Stimulated activated CD8-positive, alpha-beta memory T cell treated with anti-CD3 and anti-CD28 coated beads, Interleukin-7, amount 100 ng/mL, for 24 hours (primary cell): ENCODE data around the gene TSPAN18.

Source experiments
- DNase-seq: peaks from one replicate; pipeline ENCODE4 v3.0.0-alpha.2; 2020; ENCODE audit warnings: low read depth

TSPAN18 gene

GRCh38 chr11:44889266-44889665 lies 162.5 kb downstream of the TSPAN18 start:
- no peak for DNase-seq

GRCh38 chr11:44892843-44893242 lies 166.1 kb downstream of the TSPAN18 start:
- no peak for DNase-seq

GRCh38 chr11:44893308-44893822 lies 166.6 kb downstream of the TSPAN18 start:
- DNase-seq = no peak

- peak; percentile 35 for DNase-seq
Observed at GRCh38 chr11:44893846-44894617, 167.3 kb downstream of the TSPAN18 start.

- DNase-seq = no peak
Observed at GRCh38 chr11:44899959-44900358, 173.2 kb downstream of the TSPAN18 start.

DNA sequence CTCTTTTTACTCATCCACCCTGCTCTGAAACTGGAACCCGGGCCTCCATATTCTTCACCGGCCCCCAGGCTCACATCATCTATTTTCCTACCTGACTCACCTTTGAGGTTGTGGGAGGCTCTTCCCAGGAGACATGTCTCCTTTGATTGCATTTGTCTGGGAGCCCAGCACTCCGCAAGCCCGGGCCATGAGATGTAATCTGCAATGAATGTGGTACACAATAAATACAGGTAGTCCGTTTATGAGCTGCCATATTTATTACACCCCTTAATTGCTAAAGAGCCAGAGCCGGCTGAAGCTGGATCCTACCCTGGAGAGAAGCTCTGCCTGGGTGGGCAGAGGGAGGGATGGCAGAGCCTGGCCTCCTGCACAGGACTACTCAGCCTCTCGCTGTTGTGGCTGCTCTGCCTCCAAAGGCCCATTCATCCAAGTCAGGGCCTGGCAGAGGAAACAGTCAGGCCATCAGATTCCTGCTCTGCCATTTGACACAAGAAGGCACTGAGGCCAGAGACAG lies 174.4 kb downstream of the TSPAN18 start:
- DNase-seq = no peak

GRCh38 chr11:44901786-44902185 lies 175.0 kb downstream of the TSPAN18 start:
- no peak for DNase-seq

DNA sequence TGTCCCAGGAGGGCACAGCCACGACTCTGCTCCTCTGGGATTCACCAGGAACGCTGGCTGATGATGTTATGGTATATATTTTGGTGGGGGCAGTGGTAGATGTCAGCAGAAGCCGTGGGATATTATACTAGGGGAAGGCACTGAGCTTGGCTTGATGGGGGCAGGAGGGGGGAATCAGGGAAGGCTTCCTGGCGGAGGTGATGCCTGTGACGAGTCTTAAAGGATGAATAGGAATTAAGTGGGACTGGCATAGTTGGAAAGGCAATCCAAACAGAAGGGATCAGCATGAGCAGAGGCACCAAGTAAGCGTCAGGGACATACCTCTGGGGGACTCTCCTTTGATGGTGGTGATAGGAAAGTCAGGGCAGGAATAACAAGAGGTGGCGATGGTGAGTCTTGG lies 176.3 kb downstream of the TSPAN18 start:
- DNase-seq = no peak

- no peak for DNase-seq
Observed at GRCh38 chr11:44903518-44903917, 176.8 kb downstream of the TSPAN18 start.

DNA sequence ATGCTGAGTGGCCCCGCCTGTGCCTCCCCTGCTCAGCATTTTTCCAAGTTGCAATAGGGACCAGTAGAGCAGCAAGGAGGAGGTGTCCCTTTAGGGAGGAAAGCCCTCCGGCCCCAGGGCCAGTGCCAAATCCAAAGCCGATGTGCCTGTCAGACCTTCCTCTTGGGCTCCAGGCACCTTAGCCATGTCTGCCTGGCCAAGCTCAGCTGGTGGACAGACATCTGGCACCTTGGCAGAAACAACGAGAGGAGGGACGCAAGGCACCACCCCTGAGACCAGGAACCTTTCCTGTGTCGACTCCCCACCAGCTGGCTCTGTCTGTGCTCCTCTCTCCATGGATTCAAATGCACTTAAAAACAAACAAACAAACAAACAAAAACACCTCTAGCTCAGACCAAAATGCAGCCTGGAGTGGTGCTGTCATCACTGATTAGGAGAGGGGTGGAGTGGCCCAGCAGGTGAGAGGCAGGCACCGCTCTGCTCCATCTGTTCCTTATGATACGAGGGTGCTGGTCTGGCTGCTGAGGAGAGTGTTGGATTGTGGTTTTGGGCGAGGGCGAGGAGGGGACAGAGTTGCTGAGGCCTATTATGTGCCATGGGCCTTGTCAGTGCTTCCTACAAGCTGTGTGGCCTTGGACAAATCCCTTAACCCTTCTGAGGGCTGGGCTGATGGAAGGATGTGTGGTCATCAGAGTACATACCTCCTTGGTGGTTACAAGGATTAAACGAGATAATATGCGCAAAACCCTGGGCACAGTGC lies 177.7 kb downstream of the TSPAN18 start:
- no peak for DNase-seq

DNA sequence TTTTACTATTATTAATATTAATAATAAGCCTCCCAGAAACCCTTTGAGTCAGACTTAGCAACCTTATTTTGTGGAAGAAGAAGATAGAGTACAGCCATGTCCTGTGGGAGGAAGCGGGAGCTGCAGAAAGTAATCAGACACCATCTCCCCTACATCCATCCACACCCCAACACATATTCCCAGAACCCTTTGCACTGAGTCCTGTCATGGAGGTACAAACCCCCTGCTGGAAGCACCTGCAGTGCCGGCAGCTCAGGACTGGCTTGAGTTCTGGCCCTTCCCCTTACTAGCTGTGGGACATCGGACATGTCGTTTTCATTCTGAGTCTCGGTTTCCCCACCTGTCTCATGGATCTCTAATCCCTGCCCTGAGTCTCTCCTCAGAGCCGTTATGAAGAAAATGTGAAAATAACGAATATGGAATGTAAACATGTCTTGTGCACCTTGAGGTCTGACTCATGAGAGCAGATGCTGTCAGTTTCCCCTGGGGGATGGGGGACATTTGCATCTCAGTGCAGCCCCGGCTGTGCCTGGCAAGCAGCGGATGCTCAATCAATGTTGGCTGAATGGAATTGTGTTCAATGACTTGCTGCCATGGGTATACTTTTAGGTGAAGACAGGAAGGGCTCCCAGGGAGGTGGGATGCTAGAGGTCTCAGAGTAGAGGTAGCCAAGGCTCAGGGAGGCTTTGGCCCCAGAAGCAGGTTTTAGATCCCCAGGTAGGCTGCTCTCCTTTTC lies 178.5 kb downstream of the TSPAN18 start:
- DNase-seq = no peak

DNA sequence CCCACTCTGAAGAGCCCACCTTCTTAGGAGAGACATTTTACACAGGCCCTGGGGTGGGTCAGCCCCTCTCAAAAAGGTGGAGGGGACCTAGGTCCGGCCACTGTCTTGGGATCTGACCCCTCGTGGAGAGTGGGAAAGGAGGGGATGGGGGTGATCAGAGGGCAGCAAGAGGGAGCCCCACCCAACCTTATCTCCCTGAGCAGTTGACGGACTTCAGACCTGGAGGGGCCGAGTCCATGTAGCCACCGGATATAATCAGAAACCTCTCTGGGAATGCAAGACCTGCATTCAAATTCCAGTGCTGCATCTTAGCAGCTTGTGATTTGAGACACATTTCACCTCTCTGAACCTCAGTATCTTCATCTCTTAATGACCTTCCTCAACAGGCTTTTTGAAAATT lies 179.9 kb downstream of the TSPAN18 start:
- no peak for DNase-seq

- DNase-seq = no peak
Observed at GRCh38 chr11:44909557-44909956, 182.8 kb downstream of the TSPAN18 start.

GRCh38 chr11:44910591-44910990 lies 183.8 kb downstream of the TSPAN18 start:
- no peak for DNase-seq

GRCh38 chr11:44911029-44911814 lies 184.5 kb downstream of the TSPAN18 start:
- DNase-seq = peak; percentile 86

DNA sequence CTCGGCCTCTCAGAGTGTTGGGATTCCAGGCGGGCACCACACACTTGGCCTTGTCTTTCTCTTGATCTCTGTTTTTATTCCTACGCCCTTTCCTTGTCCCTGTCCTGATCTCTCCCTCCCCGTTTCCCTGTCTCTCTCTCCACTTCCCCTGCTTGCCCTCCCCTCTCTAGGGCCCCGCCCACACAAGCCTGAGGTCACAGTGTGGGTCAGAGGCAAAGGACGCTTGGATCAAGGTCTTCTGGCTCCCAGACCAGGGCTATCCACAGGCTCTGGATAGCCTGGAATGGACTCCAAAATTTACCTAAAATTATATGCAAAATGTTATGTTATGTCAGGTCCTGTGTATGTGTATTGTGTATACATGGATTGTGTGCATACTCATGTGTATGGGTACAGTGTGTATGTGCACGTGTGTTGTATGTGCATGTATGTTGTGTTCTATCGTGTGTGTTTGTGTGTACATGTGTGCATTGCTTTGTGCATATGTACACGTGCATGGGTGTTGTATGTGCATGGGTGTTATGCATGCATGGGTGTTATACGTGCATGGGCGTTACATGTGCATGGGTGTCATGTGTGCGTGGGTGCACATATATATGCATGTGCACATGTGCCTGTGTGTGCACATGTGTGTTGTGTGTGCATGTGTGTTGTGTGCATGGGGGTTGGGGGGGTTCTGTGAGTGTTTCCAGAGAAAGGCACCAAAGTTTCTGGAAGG lies 185.7 kb downstream of the TSPAN18 start:
- no peak for DNase-seq

DNA sequence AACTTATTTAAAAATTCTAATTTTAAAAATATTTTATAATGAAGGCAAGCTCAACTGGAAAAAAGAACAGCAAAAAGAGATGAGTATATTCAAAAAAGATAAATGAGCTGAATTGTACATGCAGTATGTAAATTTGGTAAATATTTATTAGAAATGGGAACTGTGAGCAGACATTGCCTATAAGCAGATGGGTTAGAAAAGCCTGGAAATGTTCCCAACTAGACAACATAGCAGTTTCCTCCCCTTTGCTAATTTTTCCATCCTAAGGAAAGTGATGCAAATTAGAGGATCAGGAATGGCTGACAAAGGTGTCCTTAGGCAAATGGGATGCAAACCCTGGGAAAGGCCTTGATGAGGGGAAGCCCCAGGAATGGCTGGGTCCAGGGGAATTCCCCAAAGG lies 186.7 kb downstream of the TSPAN18 start:
- DNase-seq = no peak

DNA sequence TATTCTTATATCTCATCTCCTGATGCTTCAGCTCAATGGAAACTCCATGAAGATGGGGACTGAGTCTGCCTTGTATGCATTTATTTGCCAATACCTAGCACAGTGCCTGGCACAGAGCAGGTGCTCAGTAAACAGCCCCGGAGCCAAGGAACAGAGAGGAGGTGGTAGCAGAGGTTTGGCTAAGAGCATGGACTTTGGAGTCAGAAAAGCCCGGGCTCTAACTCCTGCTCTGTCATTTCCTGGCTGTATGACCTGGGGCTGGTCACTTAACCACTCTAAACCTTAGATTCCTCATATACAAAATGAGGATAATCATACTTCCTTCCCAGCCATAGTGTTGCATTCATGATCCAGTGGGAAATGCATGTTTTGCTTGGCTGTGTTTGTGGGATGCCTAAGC lies 187.3 kb downstream of the TSPAN18 start:
- no peak for DNase-seq

DNA sequence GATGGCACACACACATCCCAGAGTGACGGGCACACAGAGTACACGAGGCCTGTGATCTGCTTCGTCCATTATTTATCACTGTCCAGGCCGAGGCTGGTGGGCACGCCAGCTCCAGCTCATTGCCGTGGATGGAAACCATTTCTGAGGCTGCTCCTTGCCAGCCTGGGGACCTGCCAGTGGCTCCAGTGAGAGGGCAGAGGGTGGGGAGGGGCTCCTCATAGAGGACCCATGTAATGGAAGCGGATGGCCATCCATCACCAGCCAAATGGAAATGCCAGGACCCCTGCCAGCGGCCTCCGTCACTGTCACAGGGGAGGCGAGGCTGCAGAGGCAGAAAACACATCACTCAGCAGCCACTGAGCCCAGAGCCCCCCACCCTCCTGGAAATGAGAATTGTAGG lies 188.2 kb downstream of the TSPAN18 start:
- no peak for DNase-seq

GRCh38 chr11:44915621-44916020 lies 188.9 kb downstream of the TSPAN18 start:
- no peak for DNase-seq

GRCh38 chr11:44916331-44916730 lies 189.6 kb downstream of the TSPAN18 start:
- no peak for DNase-seq
